ENCODE data around the gene CHCHD5. TPM values are rescaled to one million over a fixed set of nuclear protein-coding genes. Genes with fewer than 3 reads are reported as not detected.
A peak's percentile ranks its signal among the peaks of the same experiment; 100 is the strongest.
"Not testable (repeated sequence)": the region's sequence is repeated elsewhere in the genome, so short reads cannot be mapped to it uniquely, and the experiment has no call there.

The CHCHD5 gene
- total RNA-seq, 2 donors from 2014 or later = 30.7 to 32.2 TPM

- no peak for ATAC-seq
- intact Hi-C loops (cut with DNase I, micrococcal nuclease) = no loop called here
- DNase-seq = no peak
Measured at GRCh38 chr2:112584891-112585250, 462 bp downstream of the CHCHD5 start.

DNA sequence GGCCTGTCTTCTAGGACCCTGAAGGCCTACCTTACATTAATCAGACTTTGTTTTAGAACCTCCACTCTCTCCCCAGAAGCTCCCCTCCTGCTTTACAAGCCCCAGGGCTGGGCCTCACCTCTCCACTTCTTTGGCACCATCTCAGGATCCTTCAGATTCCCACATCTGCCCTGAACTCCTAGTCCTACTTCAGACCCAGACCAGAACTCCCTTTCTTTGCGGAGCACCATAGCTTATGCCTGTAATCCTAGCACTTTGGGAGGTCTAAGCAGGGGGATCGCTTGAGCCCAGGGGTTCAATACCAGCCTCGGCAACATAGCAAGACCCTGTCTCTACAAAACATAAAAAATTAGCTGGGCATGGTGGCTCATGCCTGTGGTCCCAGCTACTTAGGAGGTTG is 991 bp downstream of the CHCHD5 start:
- no peak for DNase-seq
- intact Hi-C loops (cut with DNase I, micrococcal nuclease) = no loop called here
- ATAC-seq = no peak

DNA sequence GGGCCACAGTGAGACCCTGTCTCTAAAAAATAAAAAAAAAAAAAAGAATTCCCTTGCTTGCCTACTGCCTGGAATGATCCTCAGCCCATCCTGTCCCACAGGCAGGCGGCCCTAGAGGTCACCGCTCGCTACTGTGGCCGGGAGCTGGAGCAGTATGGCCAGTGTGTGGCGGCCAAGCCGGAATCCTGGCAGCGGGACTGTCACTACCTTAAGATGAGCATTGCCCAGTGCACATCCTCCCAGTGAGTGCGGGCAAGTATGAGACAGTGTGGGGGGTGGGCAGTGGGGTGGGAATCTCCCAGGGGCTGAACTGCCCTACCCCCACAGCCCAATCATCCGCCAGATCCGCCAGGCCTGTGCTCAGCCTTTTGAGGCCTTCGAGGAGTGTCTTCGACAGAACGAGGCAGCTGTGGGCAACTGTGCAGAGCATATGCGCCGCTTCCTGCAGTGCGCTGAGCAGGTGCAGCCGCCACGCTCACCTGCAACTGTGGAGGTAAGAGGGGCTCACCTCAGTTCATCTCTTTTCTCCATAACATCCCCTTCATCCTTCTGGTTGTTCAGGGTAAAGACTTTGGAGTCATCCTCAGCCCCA is 1.6 kb downstream of the CHCHD5 start:
- intact Hi-C loops (cut with DNase I, micrococcal nuclease) = no loop called here
- ATAC-seq (no peak), DNase-seq (no peak)

- DNase-seq (no peak), ATAC-seq (no peak)
- intact Hi-C loops (cut with DNase I, micrococcal nuclease) = no loop called here
Measured at GRCh38 chr2:112588611-112589045, 4.2 kb downstream of the CHCHD5 start.

DNA sequence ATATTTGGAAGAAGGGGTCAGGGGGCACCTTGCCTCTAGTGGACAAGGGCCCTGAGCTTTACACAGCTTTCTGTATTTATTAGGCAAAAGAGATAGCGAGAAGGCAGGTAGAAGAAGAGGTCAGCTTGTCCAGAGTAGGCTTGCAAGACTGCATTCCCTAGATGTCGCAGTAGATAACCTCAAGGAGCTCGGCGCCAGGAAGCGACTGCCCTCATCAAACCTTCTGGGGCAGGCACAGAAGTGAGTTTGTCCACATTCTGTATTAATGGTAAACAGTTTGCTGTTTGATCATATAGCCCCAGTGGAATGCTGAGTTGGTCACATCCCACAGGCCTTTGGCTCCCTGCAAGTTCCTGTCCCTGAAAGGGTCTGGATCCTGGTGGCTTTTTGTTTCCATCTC is 7.0 kb downstream of the CHCHD5 start:
- no peak for ATAC-seq
- no peak for DNase-seq
- intact Hi-C loops (cut with DNase I, micrococcal nuclease) = no loop called here

DNA sequence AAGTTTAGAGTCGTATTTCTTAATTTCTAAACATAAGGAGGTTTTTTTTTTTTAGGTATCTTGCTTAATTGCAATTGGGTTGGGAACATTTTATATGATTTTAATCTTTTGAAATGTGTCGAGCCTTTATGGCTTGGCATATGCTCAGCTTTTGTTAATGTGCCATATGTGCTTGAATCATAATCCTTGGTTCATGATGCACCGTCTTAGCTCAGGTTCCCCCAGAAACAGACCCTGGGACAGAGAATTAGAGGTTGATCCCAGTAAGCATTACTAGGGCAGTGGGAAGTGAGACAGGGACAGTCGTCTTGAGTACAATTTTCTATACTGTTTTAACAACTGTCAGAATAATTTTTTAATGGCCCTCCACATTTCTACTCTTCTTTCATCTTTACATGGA is 9.3 kb downstream of the CHCHD5 start:
- ATAC-seq = no peak
- intact Hi-C loops (cut with DNase I, micrococcal nuclease) = no loop called here

DNA sequence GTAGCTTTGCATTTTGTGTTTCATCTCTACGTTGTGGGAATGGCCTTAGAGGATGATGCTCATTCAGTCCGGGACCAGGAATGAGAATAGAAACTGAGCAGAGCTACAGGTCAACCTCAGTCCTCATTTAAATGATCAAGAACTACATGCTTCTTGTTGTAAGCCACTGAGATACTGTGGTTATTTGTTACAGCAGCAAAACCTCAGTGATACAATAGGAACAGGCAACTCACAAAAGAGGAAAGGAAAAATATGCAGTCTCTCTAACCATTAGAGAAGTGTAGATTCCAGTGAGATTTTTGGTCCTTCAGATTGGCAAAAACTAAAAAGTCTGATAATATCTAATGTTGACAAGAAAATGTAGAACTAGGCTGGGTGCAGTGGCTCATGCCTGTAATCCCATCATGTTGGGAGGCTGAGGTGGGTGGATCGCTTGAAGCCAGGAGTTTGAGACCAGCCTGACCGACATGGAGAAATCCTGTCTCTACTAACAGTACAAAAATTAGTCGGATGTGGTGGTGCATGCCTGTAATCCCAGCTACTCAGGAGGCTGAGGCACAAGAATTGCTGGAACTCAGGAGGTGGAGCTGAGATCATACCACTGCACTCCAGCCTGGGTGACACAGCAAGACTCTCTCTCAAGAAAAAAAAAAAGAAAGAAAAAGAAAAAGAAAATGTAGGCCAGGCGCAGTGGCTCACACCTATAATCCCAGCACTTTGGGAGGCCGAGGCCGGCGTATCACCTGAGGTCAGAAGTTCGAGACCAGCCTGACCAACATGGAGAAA is 13.3 kb downstream of the CHCHD5 start:
- no peak for DNase-seq
- intact Hi-C loops (cut with DNase I, micrococcal nuclease) = no loop called here
- no peak for ATAC-seq

More for the DNA sequence above, 9.3 kb downstream of the CHCHD5 start:
- no peak for DNase-seq

DNA sequence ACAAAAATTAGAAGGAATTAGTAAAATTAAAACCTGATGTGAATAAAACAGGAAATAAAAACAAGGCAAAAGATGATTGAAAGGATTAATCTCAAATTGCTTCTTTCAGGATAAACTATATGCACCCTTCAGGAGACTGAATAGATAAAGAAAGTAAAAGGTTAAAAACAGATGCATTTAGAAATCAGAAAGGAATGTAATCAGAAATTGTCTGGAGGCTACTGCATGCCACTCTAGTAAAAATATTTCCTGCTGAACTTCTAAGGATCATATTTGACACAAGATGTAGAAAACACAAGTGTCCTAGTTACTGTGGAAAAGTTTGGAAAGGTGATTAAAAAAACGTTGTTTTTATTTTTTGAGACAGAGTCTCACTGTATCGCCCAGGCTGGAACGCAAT is 16.2 kb downstream of the CHCHD5 start:
- no peak for ATAC-seq
- DNase-seq = no peak
- intact Hi-C loops (cut with DNase I, micrococcal nuclease) = no loop called here

DNA sequence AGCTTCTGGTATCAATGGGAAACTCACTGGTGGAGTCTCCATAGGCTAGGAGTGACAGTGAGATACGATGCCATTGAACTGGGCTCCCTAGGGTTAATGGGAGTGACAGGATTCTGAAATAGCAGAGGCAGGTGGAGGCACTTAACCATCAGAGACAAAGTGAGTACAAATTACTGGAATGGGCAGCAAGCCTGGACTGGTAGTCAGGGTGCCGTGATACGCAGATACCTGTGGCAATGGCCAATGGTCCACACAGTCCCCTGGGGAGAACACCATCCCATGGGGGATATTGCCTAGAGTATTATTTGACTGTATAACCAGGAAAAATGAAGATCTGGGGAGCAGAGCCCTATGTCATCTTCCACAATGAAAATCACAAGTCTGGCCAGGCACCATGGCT is 17.3 kb downstream of the CHCHD5 start:
- ATAC-seq (no peak), DNase-seq (no peak)
- intact Hi-C loops (cut with DNase I, micrococcal nuclease) = no loop called here

DNA sequence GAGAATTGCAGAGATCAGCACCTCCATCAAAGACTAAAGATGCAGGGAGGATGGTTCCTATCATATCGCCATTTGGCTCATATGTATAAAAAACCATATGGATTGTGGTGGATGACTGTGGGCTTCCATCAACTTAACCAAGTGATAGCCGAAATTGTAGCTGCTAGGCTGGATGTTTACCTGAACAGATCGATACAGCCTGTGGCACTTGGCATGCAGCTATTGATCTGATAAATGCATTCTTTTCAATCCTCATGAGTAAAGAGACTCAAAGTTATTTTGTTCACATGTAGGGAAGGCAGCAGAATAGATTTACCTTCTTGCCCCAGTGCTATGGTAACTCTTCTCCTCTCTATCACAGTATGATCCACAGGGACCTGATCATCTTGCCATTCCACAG is 18.5 kb downstream of the CHCHD5 start:
- ATAC-seq (no peak), DNase-seq (no peak)
- intact Hi-C loops (cut with DNase I, micrococcal nuclease) = no loop called here

DNA sequence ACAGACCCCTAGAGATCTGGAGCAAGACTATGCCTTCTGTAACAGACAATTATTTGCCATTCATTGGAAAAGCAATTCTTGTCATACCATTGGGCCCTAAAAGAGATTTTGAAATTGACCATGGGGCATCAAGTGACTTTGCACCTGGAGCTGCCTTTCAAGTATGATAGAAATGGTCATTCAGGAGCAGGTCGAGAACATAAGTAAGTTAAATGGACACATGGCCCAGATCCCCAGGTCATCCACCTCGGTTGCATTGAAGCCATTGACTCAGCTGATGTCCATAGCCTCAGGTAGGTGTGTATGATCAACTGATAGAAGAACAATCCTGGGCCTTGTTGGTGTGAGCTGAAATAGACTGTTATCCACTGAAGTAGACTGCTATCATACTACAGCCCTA is 19.3 kb downstream of the CHCHD5 start:
- intact Hi-C loops (cut with DNase I, micrococcal nuclease) = no loop called here
- no peak for ATAC-seq
- no peak for DNase-seq

DNA sequence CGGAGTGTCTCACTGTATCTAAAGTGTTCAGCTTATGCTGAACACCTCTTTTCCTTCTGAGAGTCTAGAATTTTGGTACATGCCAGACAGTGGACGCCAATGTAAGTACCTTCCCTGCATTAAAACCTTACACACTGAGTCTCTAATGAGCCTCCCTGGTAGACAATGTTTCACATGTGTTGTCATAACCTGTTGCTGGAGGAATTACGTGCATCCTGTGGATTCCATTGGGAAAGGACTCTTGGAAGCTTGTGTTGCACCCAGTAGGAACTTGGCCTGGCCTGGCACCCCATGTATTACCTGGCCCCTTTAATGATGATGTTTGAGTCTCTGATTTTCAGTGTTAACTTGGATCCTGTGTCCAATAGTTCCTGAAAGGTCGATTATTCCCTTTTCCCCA is 20.5 kb downstream of the CHCHD5 start:
- DNase-seq = no peak
- no peak for ATAC-seq
- intact Hi-C loops (cut with DNase I, micrococcal nuclease) = no loop called here

DNA sequence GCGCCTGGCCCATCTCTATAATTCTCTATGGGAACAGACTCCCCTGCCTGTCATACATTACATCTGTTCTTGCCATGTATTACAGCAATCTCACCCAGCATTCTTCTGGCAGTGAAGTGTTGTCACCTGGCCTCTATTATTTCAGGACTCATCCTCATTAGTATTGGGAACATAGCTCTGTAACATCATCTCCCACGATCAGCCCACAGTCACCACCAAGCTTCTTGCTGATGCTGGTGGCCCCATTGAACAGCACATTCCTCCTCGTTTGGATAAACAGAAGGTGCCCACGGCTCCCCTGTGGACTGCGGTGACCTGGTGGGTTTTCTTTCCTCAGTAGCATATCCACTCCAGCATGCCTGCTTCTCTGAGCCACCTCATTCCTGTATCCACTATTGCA is 21.5 kb downstream of the CHCHD5 start:
- intact Hi-C loops (cut with DNase I, micrococcal nuclease) = no loop called here
- ATAC-seq (no peak), DNase-seq (no peak)

- intact Hi-C loops (cut with DNase I, micrococcal nuclease) = no loop called here
- ATAC-seq (peak; percentile 100), DNase-seq (peak; percentile 61 to 68)
Measured at GRCh38 chr2:112606547-112606946, 22.1 kb downstream of the CHCHD5 start.

GRCh38 chr2:112607680-112608438 is 23.4 kb downstream of the CHCHD5 start:
- DNase-seq = no peak
- no peak for ATAC-seq
- intact Hi-C loops (cut with DNase I, micrococcal nuclease) = no loop called here

DNA sequence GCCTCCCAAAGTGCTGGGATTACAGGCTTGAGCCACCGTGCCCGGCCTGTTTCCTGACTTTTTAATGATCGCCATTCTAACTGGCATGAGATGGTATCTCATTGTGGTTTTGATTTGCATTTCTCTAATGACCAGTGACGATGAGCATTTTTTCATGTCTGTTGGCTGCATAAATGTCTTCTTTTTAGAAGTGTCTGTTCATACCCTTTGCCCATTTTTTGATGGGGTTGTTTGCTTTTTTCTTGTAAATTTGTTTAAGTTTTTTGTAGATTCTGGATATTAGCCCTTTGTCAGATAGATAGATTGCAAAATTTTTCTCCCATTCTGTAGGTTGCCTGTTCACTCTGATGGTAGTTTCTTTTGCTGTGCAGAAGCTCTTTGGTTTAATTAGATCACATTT is 24.9 kb downstream of the CHCHD5 start:
- DNase-seq; ATAC-seq; intact Hi-C loops (cut with DNase I, micrococcal nuclease): not testable (repeated sequence)

DNA sequence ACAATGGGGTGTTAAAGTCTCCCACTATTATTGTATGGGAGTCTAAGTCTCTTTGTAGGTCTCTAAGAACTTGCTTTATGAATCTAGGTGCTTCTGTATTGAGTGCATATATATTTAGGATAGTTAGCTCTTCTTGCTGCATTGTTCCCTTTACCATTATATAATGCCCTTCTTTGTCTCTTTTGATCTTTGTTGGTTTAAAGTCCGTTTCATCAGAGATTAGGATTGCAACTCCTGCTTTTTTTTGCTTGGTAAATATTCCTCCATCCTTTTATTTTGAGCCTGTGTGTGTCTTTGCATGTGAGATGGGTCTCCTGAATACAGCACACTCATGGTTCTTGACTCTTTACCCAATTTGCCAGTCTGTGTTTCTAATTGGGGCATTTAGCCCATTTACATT is 27.9 kb downstream of the CHCHD5 start:
- DNase-seq; ATAC-seq; intact Hi-C loops (cut with DNase I, micrococcal nuclease): not testable (repeated sequence)

DNA sequence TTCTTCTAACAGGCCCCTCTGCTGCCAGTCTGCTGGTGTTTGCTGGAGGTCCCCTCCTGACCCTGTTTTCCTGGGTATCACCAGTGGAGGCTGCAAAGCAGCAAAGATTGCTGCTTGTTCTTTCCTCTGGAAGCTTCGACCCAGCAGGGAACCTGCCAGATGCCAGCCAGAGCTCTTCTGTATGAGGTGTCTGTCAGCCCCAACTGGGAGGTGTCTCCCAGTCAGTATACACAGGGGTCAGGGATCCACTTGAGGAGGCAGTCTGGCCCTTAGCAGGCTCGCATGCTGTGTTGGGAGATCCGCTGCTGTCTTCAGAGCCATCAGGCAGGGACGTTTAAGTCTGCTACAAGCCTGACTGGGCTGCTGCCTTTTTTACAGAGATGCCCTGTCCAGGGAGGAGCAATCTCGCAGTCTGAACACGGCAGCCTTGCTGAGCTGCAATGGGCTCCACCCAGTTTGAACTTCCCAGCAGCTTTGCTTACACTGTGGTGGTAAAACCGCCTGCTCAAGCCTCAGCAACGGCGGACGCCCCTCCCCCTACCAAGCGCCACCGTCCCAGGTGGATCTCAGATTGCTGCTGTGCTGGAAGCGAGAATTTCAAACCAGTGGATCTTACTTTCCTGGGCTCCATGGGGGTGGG is 29.9 kb downstream of the CHCHD5 start:
- peak; percentile 59 to 62 for DNase-seq
- ATAC-seq = peak; percentile 94
- intact Hi-C loops (cut with DNase I, micrococcal nuclease) = no loop called here

DNA sequence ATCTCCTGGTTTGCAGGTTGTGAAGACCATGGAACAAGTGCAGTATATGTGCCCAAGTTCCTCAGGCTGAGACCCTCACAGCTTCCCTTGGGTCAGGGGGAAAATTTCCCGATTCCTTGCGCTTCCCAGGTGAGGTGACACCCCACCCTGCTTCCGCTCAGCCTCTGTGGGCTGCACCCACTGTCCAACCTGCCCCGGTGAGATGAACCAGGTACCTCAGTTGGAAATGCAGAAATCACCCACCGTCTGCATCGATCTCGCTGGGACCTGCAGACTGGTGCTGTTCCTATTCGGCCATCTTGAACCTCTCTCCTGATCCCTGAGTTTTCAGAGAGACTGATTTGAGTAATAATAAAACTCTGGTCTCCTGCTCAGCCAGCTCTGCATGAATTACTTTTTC is 30.6 kb downstream of the CHCHD5 start:
- DNase-seq = no peak
- no peak for ATAC-seq
- intact Hi-C loops (cut with DNase I, micrococcal nuclease) = no loop called here

DNA sequence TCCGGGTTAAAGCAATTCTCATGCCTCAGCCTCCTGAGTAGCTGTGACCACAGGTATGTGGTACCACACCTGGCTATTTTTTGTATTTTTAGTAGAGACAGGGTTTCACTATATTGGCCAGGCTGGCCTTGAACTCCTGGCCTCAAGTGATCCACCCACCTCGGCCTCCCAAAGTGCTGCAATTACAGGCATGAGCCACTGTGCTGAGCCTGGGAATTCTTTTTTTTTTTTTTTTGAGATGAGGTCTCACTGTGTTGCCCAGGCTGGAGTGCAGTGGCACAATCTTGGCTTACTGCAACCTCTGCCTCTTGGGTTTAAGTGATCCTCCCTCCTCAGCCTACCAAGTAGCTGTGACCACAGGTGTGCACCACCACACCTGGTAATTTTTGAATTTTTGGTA is 31.4 kb downstream of the CHCHD5 start:
- intact Hi-C loops (cut with DNase I, micrococcal nuclease); DNase-seq; ATAC-seq: not testable (repeated sequence)
